ENCODE results near the gene CHGA. TPM values are rescaled to one million over a fixed set of nuclear protein-coding genes. Genes with fewer than 3 reads are reported as not detected.

CHGA gene
- total RNA-seq, 1 donor from 2014 or later = 1,527 TPM

GRCh38 chr14:92962831-92963095, 39.8 kb downstream of the CHGA start:
- Mint-ChIP-seq H3K9me3 (no peaks in the 10 kb centered on the region), H3K27ac (no peak overlapping the region), H3K36me3 (no peaks in the 10 kb centered on the region), H3K27me3 (no peaks in the 10 kb centered on the region), H3K4me1 (ENCODE audit: unreplicated experiment) (peaks cover 19% of the 10 kb centered on the region), H3K4me3 (no peak overlapping the region)
- TF ChIP-seq CTCF (conservative IDR thresholded peaks at IDR 0.05) = no peak
- DNase-seq (ENCODE audit: extremely low spot score, unreplicated experiment) = no peak

- H3K4me3 Mint-ChIP-seq = no peak overlapping the region
- no peak overlapping the region for H3K27ac Mint-ChIP-seq
- H3K27me3 Mint-ChIP-seq = no peaks in the 10 kb centered on the region
- no peaks in the 10 kb centered on the region for H3K9me3 Mint-ChIP-seq
- DNase-seq (ENCODE audit: extremely low spot score, unreplicated experiment) = no peak
- TF ChIP-seq CTCF (conservative IDR thresholded peaks at IDR 0.05) = no peak
- peaks cover 19% of the 10 kb centered on the region for H3K4me1 Mint-ChIP-seq (ENCODE audit: unreplicated experiment)
- no peaks in the 10 kb centered on the region for H3K36me3 Mint-ChIP-seq
Measured at GRCh38 chr14:92963301-92964123, 40.6 kb downstream of the CHGA start.

- no peaks in the 10 kb centered on the region for H3K9me3 Mint-ChIP-seq
- DNase-seq (ENCODE audit: extremely low spot score, unreplicated experiment) = no peak
- no peak for TF ChIP-seq CTCF (conservative IDR thresholded peaks at IDR 0.05)
- H3K4me3 Mint-ChIP-seq = no peak overlapping the region
- H3K4me1 Mint-ChIP-seq (ENCODE audit: unreplicated experiment) = peaks cover 19% of the 10 kb centered on the region
- no peaks in the 10 kb centered on the region for H3K27me3 Mint-ChIP-seq
- no peak overlapping the region for H3K27ac Mint-ChIP-seq
- H3K36me3 Mint-ChIP-seq = no peaks in the 10 kb centered on the region
Measured at GRCh38 chr14:92964124-92965109, 41.5 kb downstream of the CHGA start.

GRCh38 chr14:92965281-92965680, 42.3 kb downstream of the CHGA start:
- Mint-ChIP-seq H3K27ac (no peak overlapping the region), H3K9me3 (no peaks in the 10 kb centered on the region), H3K4me3 (no peak overlapping the region), H3K27me3 (no peaks in the 10 kb centered on the region), H3K36me3 (no peaks in the 10 kb centered on the region), H3K4me1 (ENCODE audit: unreplicated experiment) (peaks cover 19% of the 10 kb centered on the region)
- no peak for DNase-seq (ENCODE audit: extremely low spot score, unreplicated experiment)
- TF ChIP-seq CTCF (conservative IDR thresholded peaks at IDR 0.05) = no peak

- H3K4me1 Mint-ChIP-seq (ENCODE audit: unreplicated experiment) = peaks cover 15% of the 10 kb centered on the region
- no peaks in the 10 kb centered on the region for H3K36me3 Mint-ChIP-seq
- no peak for TF ChIP-seq CTCF (conservative IDR thresholded peaks at IDR 0.05)
- no peaks in the 10 kb centered on the region for H3K27me3 Mint-ChIP-seq
- no peak overlapping the region for H3K4me3 Mint-ChIP-seq
- no peak for DNase-seq (ENCODE audit: extremely low spot score, unreplicated experiment)
- H3K9me3 Mint-ChIP-seq = no peaks in the 10 kb centered on the region
- no peak overlapping the region for H3K27ac Mint-ChIP-seq
Measured at GRCh38 chr14:92967346-92967926, 44.5 kb downstream of the CHGA start.
